ENCODE results near the gene LCN1.

DNA sequence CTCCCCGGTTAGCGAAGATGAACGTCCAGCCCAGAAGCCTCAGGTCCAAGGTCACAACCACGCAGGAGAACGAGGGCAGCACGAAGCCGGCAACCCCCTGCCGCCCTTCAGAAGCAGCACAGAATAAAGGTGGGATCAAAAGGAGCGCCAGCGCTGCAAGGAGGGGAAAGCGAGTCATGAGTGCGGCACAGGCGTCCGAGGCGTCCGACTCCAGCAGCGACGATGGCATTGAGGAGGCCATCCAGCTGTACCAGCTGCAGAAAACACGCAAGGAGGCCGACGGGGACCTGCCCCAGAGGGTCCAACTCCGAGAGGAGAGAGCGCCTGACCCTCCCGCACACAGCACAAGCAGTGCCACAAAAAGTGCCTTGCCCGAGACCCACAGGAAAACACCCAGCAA is 35.9 kb upstream of the LCN1 start:
- TF ChIP-seq, protein P1, sequence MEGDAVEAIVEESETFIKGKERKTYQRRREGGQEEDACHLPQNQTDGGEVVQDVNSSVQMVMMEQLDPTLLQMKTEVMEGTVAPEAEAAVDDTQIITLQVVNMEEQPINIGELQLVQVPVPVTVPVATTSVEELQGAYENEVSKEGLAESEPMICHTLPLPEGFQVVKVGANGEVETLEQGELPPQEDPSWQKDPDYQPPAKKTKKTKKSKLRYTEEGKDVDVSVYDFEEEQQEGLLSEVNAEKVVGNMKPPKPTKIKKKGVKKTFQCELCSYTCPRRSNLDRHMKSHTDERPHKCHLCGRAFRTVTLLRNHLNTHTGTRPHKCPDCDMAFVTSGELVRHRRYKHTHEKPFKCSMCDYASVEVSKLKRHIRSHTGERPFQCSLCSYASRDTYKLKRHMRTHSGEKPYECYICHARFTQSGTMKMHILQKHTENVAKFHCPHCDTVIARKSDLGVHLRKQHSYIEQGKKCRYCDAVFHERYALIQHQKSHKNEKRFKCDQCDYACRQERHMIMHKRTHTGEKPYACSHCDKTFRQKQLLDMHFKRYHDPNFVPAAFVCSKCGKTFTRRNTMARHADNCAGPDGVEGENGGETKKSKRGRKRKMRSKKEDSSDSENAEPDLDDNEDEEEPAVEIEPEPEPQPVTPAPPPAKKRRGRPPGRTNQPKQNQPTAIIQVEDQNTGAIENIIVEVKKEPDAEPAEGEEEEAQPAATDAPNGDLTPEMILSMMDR (IDR thresholded peaks at IDR 0.05) = no peak
- TF ChIP-seq POLR2A (IDR thresholded peaks at IDR 0.05) = no peak

Measured in esophagus squamous epithelium (tissue), 4 donors.